ENCODE results near the gene IPO13. TPM values are rescaled to one million over a fixed set of nuclear protein-coding genes. Genes with fewer than 3 reads are reported as not detected.

IPO13 gene
- total RNA-seq, 4 donors from 2014 or later, result 9.1 to 36.5 (median 32.0) TPM

GRCh38 chr1:43983253-43983899 lies 36.6 kb downstream of the IPO13 start:
- peaks cover 0 to under 1% (median 0%) of the 10 kb centered on the region in 3 donors for H3K36me3 ChIP-seq
- DNase-seq, result no peak
- no peak for TF ChIP-seq POLR2A (IDR thresholded peaks at IDR 0.05)
- TF ChIP-seq CTCF (IDR thresholded peaks at IDR 0.05), result no peak

GRCh38 chr1:43984855-43985254 lies 38.1 kb downstream of the IPO13 start:
- Histone ChIP-seq H3K4me1 (peaks cover 0 to 15% (median 3%) of the 10 kb centered on the region in 4 donors), H3K9me3 (no peaks in the 10 kb centered on the region), H3K27ac (no peak overlapping the region), H3K36me3 (no peaks in the 10 kb centered on the region), H3K4me3 (no peak overlapping the region), H3K27me3 (no peaks in the 10 kb centered on the region)
- DNase-seq, result no peak
- TF ChIP-seq POLR2A (IDR thresholded peaks at IDR 0.05), result no peak
- TF ChIP-seq CTCF (IDR thresholded peaks at IDR 0.05), result no peak

More at GRCh38 chr1:43983253-43983899, 36.6 kb downstream of the IPO13 start:
- Histone ChIP-seq H3K27ac (no peak overlapping the region), H3K9me3 (no peaks in the 10 kb centered on the region), H3K4me3 (no peak overlapping the region), H3K4me1 (peaks cover 0 to 24% (median 7%) of the 10 kb centered on the region in 4 donors), H3K27me3 (no peaks in the 10 kb centered on the region)

GRCh38 chr1:43985984-43986595 lies 39.3 kb downstream of the IPO13 start:
- Histone ChIP-seq H3K27me3 (no peaks in the 10 kb centered on the region), H3K4me3 (no peak overlapping the region), H3K9me3 (no peaks in the 10 kb centered on the region), H3K27ac (no peak overlapping the region), H3K36me3 (no peaks in the 10 kb centered on the region), H3K4me1 (peaks cover 0 to 12% (median 0%) of the 10 kb centered on the region in 4 donors)
- DNase-seq, result no peak
- TF ChIP-seq POLR2A (IDR thresholded peaks at IDR 0.05) (no peak), CTCF (IDR thresholded peaks at IDR 0.05) (no peak)

- H3K9me3 ChIP-seq, result no peaks in the 10 kb centered on the region
- no peak for TF ChIP-seq POLR2A (IDR thresholded peaks at IDR 0.05)
- TF ChIP-seq CTCF (IDR thresholded peaks at IDR 0.05), result peak in 3 of 6 experiments; percentile 20 to 32 (median 21)
- no peak overlapping the region for H3K27ac ChIP-seq
- peaks cover 0 to 8% (median 0%) of the 10 kb centered on the region in 4 donors for H3K4me1 ChIP-seq
- H3K36me3 ChIP-seq, result no peaks in the 10 kb centered on the region
- H3K4me3 ChIP-seq, result no peak overlapping the region
- no peak for DNase-seq
- H3K27me3 ChIP-seq, result no peaks in the 10 kb centered on the region
These were observed 40.0 kb downstream of the IPO13 start for GRCh38 chr1:43986712-43987111.

GRCh38 chr1:43987159-43987902 lies 40.6 kb downstream of the IPO13 start:
- Histone ChIP-seq H3K9me3 (no peaks in the 10 kb centered on the region), H3K36me3 (no peaks in the 10 kb centered on the region), H3K27me3 (no peaks in the 10 kb centered on the region), H3K27ac (no peak overlapping the region), H3K4me1 (peaks cover 0 to 14% (median 3%) of the 10 kb centered on the region in 4 donors), H3K4me3 (no peak overlapping the region)
- no peak for DNase-seq
- TF ChIP-seq POLR2A (IDR thresholded peaks at IDR 0.05) (no peak), CTCF (IDR thresholded peaks at IDR 0.05) (no peak)
